Colonic mucosa (tissue), 4 donors: ENCODE data around the gene LHX6. TPM values are rescaled to one million over a fixed set of nuclear protein-coding genes. Genes with fewer than 3 reads are reported as not detected.

Experiments
- DNase-seq: peaks from one replicate; pipeline ENCODE4 v3.0.0-alpha.2; 2020
- H3K27ac ChIP-seq: fragments of 200-600 bp; one replicate; pipeline ENCODE4 v1.8.0; 2021
- H3K27me3 ChIP-seq: fragments of 200-600 bp; one replicate; pipeline ENCODE4 v1.8.0; 2021
- H3K36me3 ChIP-seq: fragments of 200-600 bp; one replicate; pipeline ENCODE4 v1.8.0; 2021
- H3K4me1 ChIP-seq: fragments of 200-600 bp; one replicate; pipeline ENCODE4 v1.8.0; 2021; ENCODE audit warnings: mild to moderate bottlenecking
- H3K4me3 ChIP-seq: fragments of 200-600 bp; one replicate; pipeline ENCODE4 v1.8.0; 2021
- H3K9ac ChIP-seq, 2 donors: one replicate each; pipeline ENCODE4 v1.7.0; 2013; ENCODE audit warnings: control low read depth in 2 of 2, low read depth in 2 of 2, low read length in 2 of 2
- H3K9me3 ChIP-seq: fragments of 200-600 bp; one replicate; pipeline ENCODE4 v1.8.0; 2021
- intact Hi-C: fragments of 100-400 bp; cut with DNase I; formaldehyde crosslinking; loops from one replicate; pipeline ENCODE4 v1.14.1; 2022
- total RNA-seq, 2 donors: library from RNA; stranded (reverse); fragmentation: NEBNext Ultra II Directional in 1 of 2; extraction: Animal tissue kit (Norgen Biotek cat#: 25700) in 1 of 2; gene quantifications; one replicate each; pipeline ENCODE4 v1.2.1, GENCODE V29; 2021
- TF ChIP-seq, protein P1 (sequence below): fragments of 200-600 bp; IDR thresholded peaks from one replicate; pipeline ENCODE4 v1.8.0; 2022; ENCODE audit warnings: antibody characterized with exemption, mild to moderate bottlenecking
- donor health status: healthy.
- donor health status: DM: no; HTN: no; CAD: no.
- donor health status: DM: no; HTN: no; CAD: no.

The LHX6 gene
- total RNA-seq, 2 donors from 2014 or later = 1.1 to 1.2 TPM

DNA sequence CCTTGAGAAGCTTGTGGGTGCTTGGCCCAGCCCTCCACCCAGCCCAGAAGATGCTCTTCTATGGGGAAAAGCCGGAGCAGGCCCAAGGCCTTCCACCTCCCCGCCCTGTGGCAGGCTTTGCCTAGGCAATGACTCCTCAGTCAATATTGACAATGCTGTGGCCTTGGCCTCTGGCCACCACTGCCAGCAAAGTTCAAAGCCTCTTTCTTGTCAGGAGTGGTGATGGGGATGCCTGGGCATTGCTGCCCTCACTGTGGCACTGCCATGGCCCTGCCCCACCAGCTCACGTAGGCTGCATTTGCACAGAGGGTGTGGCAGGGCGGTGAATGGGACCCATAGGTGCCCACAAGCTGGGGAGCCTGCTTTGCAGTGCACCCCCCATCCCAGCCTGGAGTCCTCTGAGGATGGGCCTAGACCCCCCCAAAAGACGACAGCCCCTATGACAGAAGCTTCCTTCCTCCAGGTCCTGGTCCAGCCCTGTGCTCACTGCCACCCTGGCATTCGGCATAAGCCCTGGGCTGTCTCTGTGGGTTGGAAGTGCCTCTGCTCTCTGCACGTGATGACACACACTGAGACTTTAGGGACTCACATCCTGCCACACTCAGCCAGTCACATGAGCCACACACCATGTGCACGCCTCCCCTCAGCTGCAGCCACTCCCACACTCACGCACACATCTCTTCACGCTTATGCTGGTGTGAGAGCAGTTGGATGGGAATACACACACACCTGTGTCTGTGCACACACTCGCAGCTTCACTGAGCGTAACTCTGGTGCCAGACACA, 38.0 kb downstream of the LHX6 start:
- H3K4me3 ChIP-seq = no peak overlapping the region
- H3K36me3 ChIP-seq = no peaks in the 10 kb centered on the region
- peak; percentile 60 for DNase-seq
- no peak overlapping the region for H3K9ac ChIP-seq
- no peak overlapping the region for H3K27ac ChIP-seq
- intact Hi-C loops = no loop called here
- TF ChIP-seq, protein P1, sequence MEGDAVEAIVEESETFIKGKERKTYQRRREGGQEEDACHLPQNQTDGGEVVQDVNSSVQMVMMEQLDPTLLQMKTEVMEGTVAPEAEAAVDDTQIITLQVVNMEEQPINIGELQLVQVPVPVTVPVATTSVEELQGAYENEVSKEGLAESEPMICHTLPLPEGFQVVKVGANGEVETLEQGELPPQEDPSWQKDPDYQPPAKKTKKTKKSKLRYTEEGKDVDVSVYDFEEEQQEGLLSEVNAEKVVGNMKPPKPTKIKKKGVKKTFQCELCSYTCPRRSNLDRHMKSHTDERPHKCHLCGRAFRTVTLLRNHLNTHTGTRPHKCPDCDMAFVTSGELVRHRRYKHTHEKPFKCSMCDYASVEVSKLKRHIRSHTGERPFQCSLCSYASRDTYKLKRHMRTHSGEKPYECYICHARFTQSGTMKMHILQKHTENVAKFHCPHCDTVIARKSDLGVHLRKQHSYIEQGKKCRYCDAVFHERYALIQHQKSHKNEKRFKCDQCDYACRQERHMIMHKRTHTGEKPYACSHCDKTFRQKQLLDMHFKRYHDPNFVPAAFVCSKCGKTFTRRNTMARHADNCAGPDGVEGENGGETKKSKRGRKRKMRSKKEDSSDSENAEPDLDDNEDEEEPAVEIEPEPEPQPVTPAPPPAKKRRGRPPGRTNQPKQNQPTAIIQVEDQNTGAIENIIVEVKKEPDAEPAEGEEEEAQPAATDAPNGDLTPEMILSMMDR = no peak
- no peaks in the 10 kb centered on the region for H3K4me1 ChIP-seq
- no peaks in the 10 kb centered on the region for H3K9me3 ChIP-seq
- H3K27me3 ChIP-seq = no peaks in the 10 kb centered on the region

DNA sequence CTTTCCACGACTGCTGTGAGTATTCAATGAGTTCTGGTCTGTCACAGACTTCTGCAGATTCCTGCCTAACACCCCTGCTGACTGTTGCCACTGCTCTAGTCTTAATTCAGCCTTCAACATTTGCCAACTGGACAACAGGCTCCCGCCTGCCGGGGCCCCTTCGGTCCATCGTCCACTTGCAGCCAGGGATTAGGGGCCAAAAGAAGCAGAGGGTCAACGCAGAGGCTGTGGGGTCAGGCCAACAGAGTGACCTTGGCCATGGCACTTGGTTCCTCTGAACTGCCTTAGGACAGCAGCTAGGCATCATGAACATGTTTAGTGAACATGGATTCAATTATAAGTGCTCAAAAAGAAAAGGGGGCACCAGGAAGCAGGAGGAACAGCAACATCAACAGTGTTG, 40.4 kb downstream of the LHX6 start:
- H3K4me3 ChIP-seq = no peak overlapping the region
- intact Hi-C loops = no loop called here
- TF ChIP-seq, protein P1 = no peak
- DNase-seq = no peak
- no peaks in the 10 kb centered on the region for H3K27me3 ChIP-seq
- H3K4me1 ChIP-seq = no peaks in the 10 kb centered on the region
- H3K27ac ChIP-seq = no peak overlapping the region
- no peak overlapping the region for H3K9ac ChIP-seq
- no peaks in the 10 kb centered on the region for H3K36me3 ChIP-seq
- no peaks in the 10 kb centered on the region for H3K9me3 ChIP-seq

DNA sequence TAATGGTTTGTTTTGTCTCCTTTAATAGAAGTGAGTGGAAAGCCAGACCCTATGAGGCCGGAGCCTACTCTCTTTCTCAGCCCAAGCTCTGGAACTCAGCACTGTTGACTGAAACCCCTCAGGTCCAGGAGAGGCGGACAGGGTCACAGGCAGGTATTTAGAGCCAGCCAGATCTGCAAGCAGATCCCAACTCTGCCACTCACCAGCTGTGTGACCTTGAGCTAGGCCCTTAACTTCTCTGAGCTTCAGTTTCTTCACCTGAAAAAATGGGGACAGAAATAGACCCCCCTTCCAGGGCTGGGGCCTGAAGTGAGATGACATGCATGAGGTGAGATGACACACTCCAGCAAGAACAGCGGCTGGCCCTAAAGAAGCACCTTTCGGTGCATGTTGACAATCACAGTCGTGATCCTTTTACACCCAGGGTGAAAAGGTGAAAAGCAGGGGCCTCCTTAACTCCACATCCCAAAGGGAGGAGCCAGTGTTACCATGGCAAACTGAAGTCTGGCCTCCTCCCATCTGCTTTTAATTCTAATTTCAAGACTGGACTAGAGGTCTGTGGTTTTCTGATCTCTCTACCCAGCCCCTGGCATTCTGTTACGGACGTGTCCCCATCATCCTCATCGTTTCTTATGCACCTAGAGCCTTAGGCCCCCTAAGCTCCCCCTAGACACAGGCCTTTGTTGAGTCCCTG, 41.8 kb downstream of the LHX6 start:
- no peak for DNase-seq
- intact Hi-C loops = no loop called here

DNA sequence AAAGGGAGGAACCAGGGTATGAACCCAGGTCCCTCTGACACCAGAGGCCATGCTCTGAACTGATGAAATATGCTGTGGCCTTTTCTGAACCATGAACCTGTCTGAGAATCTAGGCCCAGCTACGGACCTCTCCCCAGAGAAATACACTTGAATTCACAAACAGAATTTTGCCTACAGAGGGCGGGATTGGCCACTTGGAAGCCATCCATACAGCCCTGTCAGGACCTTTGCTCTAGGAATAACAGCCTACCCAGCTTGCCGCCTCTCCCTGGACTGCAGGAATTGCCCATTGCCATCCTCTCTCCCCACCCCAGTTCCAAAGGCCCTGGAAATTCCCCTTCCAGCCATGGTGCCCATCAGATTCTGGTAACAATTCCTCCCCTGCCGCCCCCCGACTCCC, 42.5 kb downstream of the LHX6 start:
- Histone ChIP-seq H3K4me3 (no peak overlapping the region), H3K4me1 (no peaks in the 10 kb centered on the region), H3K27me3 (no peaks in the 10 kb centered on the region), H3K27ac (no peak overlapping the region), H3K36me3 (no peaks in the 10 kb centered on the region), H3K9ac (no peak overlapping the region), H3K9me3 (no peaks in the 10 kb centered on the region)
- peak; percentile 65 for DNase-seq
- TF ChIP-seq, protein P1 = no peak
- intact Hi-C loops = no loop called here

More for the DNA sequence above, 41.8 kb downstream of the LHX6 start:
- H3K9me3 ChIP-seq = no peaks in the 10 kb centered on the region
- H3K4me3 ChIP-seq = no peak overlapping the region
- H3K27ac ChIP-seq = no peak overlapping the region
- H3K36me3 ChIP-seq = no peaks in the 10 kb centered on the region
- H3K9ac ChIP-seq = no peak overlapping the region
- H3K4me1 ChIP-seq = no peaks in the 10 kb centered on the region
- no peaks in the 10 kb centered on the region for H3K27me3 ChIP-seq
- TF ChIP-seq, protein P1 = no peak

DNA sequence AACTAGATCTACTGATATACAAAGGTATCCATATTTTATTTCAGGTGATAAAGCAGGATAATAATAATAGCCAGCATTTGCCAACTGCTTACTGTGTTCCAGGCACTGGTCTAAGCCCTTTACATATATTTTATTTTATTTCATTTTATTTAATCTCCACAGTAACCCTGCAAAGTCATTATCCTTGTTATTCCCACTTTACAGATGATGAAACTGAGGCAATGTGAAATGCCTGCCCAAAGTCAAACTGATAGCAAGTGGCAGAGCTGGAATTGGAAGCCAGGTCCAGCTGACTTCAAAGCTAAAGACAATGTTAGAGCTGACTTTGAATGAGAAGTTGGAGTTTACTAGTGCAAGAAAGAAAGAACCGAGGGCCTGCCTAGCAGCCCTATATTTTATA, 44.2 kb downstream of the LHX6 start:
- H3K27me3 ChIP-seq = no peaks in the 10 kb centered on the region
- TF ChIP-seq, protein P1 = no peak
- H3K9me3 ChIP-seq = no peaks in the 10 kb centered on the region
- DNase-seq = no peak
- H3K4me3 ChIP-seq = no peak overlapping the region
- H3K9ac ChIP-seq = no peak overlapping the region
- H3K36me3 ChIP-seq = no peaks in the 10 kb centered on the region
- H3K27ac ChIP-seq = no peak overlapping the region
- intact Hi-C loops = no loop called here
- no peaks in the 10 kb centered on the region for H3K4me1 ChIP-seq
